ENCODE measurements around the gene FOXS1.

The FOXS1 gene

DNA sequence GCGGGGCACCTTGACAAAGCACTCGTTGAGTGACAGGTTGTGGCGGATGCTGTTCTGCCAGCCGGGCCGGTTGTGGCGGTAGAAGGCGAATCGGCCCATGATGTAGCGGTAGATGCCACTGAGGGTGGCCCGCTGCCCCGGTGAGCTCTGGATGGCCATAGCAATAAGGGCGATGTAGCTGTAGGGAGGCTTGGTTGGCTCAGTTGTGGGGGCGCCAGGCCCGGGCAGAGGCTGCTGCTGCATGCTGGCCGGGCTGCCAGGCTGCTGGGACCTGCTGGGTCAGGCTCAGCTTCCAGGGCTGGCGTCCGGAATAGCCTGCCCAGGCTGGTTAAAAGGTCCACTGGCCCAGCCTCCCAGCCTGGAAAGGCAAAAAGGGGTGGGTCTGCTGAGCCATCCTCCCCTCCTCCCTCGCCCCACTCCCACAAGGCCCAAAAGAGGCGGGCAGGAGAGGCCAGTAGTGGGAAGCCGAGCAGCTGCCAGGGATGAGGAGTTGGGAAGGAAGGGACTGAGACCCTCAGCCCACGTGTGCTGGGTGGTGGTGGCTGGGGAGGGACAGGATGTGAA, at the start of gene FOXS1:
Gene FOXS1 (minus strand): TSS at position 305 of the 564 bp plus-strand sequence. CDS start 62 bp downstream, at position 243.
- peaks cover 2% of the 10 kb centered on the region for H3K27me3 Mint-ChIP-seq
- H3K36me3 Mint-ChIP-seq (ENCODE audit: insufficient read depth), result no peaks in the 10 kb centered on the region
- DNase-seq (ENCODE audit: low spot score in 2 of 2) (no peak), ATAC-seq (replicated peaks; ENCODE audit: extremely low read depth, poor library complexity, severe bottlenecking) (no peak)
- no peak within 1 kb of the TSS for H3K27ac Mint-ChIP-seq (ENCODE audit: low read depth)
- no peaks in the 10 kb centered on the region for H3K4me1 Mint-ChIP-seq
- no peak within 1 kb of the TSS for H3K4me3 Mint-ChIP-seq
- no peaks in the 10 kb centered on the region for H3K9me3 Mint-ChIP-seq

DNA sequence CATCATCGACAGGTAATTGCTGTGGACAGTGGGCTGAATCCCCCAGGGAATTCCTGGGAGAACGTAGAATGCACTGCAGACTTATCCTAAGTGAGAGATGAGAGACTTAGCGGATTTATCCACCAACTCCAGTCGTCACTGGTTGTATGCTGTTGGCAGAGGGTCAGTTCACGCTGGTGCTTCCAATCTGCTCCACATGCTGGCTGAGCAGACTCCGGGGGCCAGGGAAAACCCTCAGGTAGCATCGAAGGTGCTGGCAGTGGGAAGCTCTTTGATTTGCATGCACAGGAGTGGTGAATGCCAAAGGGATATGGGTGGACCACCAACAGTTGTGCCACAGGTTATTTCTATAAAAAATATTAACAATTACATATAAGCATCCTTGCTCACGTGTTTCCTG, 45.2 kb upstream of the FOXS1 start:
- ATAC-seq (replicated peaks; ENCODE audit: extremely low read depth, poor library complexity, severe bottlenecking) (no peak), DNase-seq (ENCODE audit: low spot score in 2 of 2) (no peak)
- Mint-ChIP-seq H3K36me3 (ENCODE audit: insufficient read depth) (no peaks in the 10 kb centered on the region), H3K27ac (ENCODE audit: low read depth) (no peak overlapping the region), H3K4me3 (no peak overlapping the region), H3K9me3 (no peaks in the 10 kb centered on the region), H3K4me1 (peaks cover 5% of the 10 kb centered on the region), H3K27me3 (peaks cover 27% of the 10 kb centered on the region)

DNA sequence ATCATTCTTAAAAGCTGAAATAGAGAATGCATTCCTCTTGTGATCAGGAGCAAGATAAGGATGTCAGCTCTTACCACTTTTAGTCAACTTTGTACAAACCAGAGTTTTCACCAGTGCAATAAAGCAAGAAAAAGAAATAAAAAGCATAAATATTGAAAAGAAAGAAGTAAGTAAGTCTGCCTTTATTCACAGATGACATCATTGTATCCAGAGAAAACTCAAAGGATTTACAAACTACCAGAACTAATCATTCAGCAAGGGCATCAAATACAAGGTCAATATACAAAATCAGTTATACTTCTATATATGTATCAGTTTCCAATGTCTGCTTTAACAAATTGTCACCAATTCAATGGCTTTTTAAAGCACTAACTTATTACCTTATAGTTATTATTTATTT, 38.4 kb upstream of the FOXS1 start:
- no peaks in the 10 kb centered on the region for H3K9me3 Mint-ChIP-seq
- H3K4me3 Mint-ChIP-seq, result no peak overlapping the region
- peaks cover 2% of the 10 kb centered on the region for H3K36me3 Mint-ChIP-seq (ENCODE audit: insufficient read depth)
- no peak overlapping the region for H3K27ac Mint-ChIP-seq (ENCODE audit: low read depth)
- DNase-seq (ENCODE audit: low spot score in 2 of 2) (no peak), ATAC-seq (replicated peaks; ENCODE audit: extremely low read depth, poor library complexity, severe bottlenecking) (no peak)
- H3K27me3 Mint-ChIP-seq, result peaks cover 27% of the 10 kb centered on the region
- peaks cover 20% of the 10 kb centered on the region for H3K4me1 Mint-ChIP-seq

DNA sequence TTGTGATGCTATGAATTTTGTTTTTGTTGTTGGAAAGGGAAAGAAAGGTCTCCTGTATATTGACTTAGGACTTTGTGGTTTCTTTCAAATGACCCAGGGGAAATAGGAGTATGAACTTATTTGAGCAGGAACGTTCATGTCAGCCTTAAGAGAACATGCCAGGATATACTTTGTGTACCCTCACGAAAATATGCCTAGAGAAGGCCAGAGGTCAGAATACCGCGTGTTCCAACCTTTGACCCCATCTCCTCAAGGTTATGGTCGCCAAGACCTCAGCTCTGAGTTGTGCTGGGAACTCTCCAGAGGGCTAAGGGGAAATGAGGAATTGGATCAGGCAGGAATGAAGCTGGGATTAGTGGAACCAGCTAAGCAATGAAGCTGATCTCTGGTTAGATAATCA, 36.5 kb upstream of the FOXS1 start:
- peaks cover 2% of the 10 kb centered on the region for H3K36me3 Mint-ChIP-seq (ENCODE audit: insufficient read depth)
- ATAC-seq (replicated peaks; ENCODE audit: extremely low read depth, poor library complexity, severe bottlenecking) (no peak), DNase-seq (ENCODE audit: low spot score in 2 of 2) (no peak)
- H3K4me1 Mint-ChIP-seq, result peaks cover 20% of the 10 kb centered on the region
- peaks cover 34% of the 10 kb centered on the region for H3K27me3 Mint-ChIP-seq
- no peaks in the 10 kb centered on the region for H3K9me3 Mint-ChIP-seq
- H3K27ac Mint-ChIP-seq (ENCODE audit: low read depth), result no peak overlapping the region
- H3K4me3 Mint-ChIP-seq, result no peak overlapping the region

DNA sequence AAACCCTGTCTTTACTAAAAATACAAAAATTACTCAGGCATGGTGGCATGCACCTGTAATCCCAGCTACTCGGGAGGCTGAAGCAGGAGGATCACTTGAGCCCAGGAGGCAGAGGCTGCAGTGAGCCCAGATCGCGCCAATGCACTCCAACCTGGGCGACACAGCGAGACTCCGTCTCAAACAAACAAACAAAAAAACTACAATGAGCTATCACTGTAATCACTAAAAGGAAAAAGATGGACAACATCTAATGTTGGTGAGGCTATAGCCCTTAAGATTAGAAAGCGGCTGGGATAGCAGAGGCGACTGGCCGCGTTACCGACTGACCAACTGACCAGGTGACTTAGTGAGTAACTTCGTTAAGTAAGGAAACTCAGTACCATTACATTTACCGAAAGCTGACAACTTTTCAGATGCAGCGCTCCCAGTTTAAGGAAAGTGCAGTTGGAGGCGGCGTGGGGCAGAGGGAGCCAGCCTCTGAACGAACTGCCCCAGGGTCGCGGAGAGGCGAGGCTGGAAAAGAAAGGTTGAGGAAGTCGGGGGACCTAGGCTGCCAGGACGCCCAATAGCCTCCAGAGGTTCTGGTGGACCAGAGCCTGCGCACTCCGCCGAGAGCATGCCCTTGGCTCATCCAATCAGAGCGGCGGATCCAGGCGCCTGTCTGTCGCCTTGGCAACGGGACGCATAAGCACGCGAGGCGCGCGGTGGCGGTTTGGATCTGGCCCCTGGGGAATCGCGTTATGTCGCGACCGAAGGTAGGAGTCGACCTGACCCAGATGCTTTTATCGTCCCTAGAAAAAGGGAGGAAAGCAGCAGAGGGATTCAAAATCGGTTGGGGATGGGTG, 34.0 kb upstream of the FOXS1 start:
- Mint-ChIP-seq H3K36me3 (ENCODE audit: insufficient read depth) (peaks cover 2% of the 10 kb centered on the region), H3K4me3 (peak overlapping the region; percentile 92), H3K9me3 (no peaks in the 10 kb centered on the region), H3K27me3 (peaks cover 16% of the 10 kb centered on the region), H3K4me1 (peaks cover 20% of the 10 kb centered on the region), H3K27ac (ENCODE audit: low read depth) (peak overlapping the region; percentile 89)
- peak; percentile 85 for ATAC-seq (replicated peaks; ENCODE audit: extremely low read depth, poor library complexity, severe bottlenecking)
- DNase-seq (ENCODE audit: low spot score in 2 of 2), result peak; percentile 45 to 49

DNA sequence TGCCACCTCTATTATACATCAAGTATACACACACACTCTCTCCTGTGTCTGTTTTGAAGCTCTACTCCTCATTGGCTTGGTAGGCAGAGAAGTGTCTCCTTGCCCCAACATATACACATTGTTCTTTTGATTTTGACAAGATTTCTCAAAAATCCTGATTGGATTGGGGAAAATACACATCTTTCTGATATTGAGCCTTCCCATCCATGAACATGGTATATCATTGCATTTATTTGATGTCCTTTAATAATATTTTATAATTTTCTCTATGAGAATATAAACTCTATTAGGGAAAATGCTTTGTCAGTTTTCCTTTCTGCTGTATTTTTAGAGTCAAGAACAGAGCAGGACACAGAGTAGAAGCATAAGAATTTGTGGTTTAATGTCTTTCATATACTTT, 32.3 kb upstream of the FOXS1 start:
- ATAC-seq (replicated peaks; ENCODE audit: extremely low read depth, poor library complexity, severe bottlenecking) (no peak), DNase-seq (ENCODE audit: low spot score in 2 of 2) (no peak)
- H3K27ac Mint-ChIP-seq (ENCODE audit: low read depth), result no peak overlapping the region
- peaks cover 25% of the 10 kb centered on the region for H3K27me3 Mint-ChIP-seq
- peaks cover 20% of the 10 kb centered on the region for H3K4me1 Mint-ChIP-seq
- H3K4me3 Mint-ChIP-seq, result no peak overlapping the region
- H3K9me3 Mint-ChIP-seq, result no peaks in the 10 kb centered on the region
- peaks cover 2% of the 10 kb centered on the region for H3K36me3 Mint-ChIP-seq (ENCODE audit: insufficient read depth)

DNA sequence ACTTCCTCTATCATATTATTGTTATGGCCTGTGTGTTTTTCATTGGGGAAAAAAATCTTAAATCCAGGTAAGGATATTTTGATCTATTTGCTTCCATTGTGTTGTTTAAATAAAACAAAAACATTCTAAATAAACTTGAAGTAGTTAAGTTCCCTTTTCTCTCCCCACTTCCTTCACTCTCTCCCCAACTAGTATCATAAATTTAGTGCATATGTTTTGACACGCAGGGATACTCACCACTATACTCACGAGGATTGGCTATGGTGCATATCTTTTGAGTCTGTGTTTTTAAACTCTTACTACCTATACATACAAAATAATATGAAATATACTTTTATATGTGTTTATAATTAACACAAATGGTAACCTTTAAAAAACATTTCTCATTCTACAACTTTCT, 30.3 kb upstream of the FOXS1 start:
- Mint-ChIP-seq H3K27ac (ENCODE audit: low read depth) (no peak overlapping the region), H3K9me3 (no peaks in the 10 kb centered on the region), H3K36me3 (ENCODE audit: insufficient read depth) (peaks cover 2% of the 10 kb centered on the region), H3K4me1 (peaks cover 18% of the 10 kb centered on the region), H3K4me3 (no peak overlapping the region), H3K27me3 (peaks cover 45% of the 10 kb centered on the region)
- DNase-seq (ENCODE audit: low spot score in 2 of 2) (no peak), ATAC-seq (replicated peaks; ENCODE audit: extremely low read depth, poor library complexity, severe bottlenecking) (no peak)

DNA sequence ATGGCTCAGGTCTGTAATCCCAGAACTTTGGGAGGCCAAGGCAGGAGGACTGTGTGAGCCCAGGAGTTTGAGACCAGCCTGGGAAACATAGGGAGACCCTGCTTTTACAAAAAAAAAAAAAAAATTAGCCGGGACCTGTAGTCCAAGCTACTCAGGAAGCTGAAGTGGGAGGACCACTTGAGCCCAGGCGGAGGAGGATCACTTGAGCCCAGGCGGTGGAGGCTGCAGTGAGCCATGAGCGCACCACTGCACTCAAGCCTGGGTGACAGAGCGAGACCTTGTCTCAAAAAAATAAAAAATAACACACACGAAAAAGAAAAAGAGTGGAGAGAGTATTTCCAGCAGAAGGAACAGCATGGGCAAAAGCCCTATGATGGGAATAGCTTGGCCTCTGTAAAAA, 27.0 kb upstream of the FOXS1 start:
- H3K4me3 Mint-ChIP-seq, result no peak overlapping the region
- H3K27me3 Mint-ChIP-seq, result peaks cover 56% of the 10 kb centered on the region
- ATAC-seq (replicated peaks; ENCODE audit: extremely low read depth, poor library complexity, severe bottlenecking), result no peak
- no peak for DNase-seq (ENCODE audit: low spot score in 2 of 2)
- peaks cover 19% of the 10 kb centered on the region for H3K4me1 Mint-ChIP-seq
- no peaks in the 10 kb centered on the region for H3K9me3 Mint-ChIP-seq
- peaks cover 1% of the 10 kb centered on the region for H3K36me3 Mint-ChIP-seq (ENCODE audit: insufficient read depth)
- H3K27ac Mint-ChIP-seq (ENCODE audit: low read depth), result no peak overlapping the region

DNA sequence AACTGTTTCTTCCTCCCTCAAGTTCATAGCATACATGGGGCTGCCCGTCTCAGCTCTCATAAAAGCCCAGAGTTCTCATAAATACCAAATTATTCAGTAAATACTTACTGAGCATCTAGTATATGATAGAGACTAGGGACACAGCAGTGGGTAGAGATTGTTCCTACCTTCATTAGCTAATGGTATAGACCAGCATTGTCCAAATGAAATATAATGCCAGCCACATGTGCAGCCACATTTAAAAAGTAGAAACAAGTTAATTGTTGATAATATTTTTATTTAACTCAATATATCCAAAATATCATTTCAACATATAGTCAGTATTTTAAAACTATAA, 26.2 kb upstream of the FOXS1 start:
- DNase-seq (ENCODE audit: low spot score in 2 of 2) (no peak), ATAC-seq (replicated peaks; ENCODE audit: extremely low read depth, poor library complexity, severe bottlenecking) (no peak)
- H3K27ac Mint-ChIP-seq (ENCODE audit: low read depth), result no peak overlapping the region
- peak overlapping the region; percentile 77 for H3K4me3 Mint-ChIP-seq
- no peaks in the 10 kb centered on the region for H3K9me3 Mint-ChIP-seq
- peaks cover 19% of the 10 kb centered on the region for H3K4me1 Mint-ChIP-seq
- H3K36me3 Mint-ChIP-seq (ENCODE audit: insufficient read depth), result peaks cover 1% of the 10 kb centered on the region
- peaks cover 56% of the 10 kb centered on the region for H3K27me3 Mint-ChIP-seq

DNA sequence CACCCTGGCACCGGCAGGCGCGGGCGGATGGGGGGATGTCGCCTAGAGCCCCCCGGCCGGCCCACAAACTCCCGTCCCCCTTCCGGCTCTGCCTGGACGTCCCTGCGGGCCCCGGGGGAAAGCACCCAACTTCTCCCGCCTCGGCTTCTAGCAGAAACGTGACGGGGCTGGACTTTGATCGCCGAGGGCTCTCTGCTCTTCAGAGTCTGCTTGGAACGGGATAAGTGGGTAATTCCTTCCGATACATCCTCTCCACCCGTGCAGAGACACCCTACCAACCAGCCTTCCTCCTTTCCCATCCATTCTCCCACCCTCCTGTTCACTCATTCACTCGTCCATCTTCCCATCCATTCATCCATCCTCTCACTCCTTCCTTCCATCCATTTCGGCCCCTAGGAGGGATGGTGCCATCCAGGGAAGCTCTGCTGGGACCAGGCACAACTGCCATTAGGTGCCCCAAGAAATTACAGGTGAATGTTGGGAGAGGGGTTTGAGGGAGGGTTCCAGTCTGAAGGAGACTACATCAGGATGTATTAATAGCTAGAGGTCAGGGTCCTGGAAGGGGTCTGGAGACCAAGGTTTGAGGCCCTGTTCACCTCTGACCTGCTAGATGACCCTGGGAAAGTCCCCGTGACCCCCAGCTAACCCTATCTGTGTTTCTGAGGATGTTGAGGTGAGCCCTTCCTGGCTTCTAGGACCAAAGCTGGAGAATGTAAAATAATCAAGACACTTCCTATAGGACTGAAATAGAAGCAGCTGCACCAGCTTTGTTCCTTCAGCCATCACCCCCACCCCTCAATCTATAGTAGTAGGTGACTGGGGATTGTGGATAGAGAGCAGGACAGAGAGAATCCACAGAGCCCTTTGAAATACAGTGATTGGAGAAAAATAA, 25.6 kb upstream of the FOXS1 start:
- no peak overlapping the region for H3K27ac Mint-ChIP-seq (ENCODE audit: low read depth)
- peaks cover 19% of the 10 kb centered on the region for H3K4me1 Mint-ChIP-seq
- ATAC-seq (replicated peaks; ENCODE audit: extremely low read depth, poor library complexity, severe bottlenecking) (no peak), DNase-seq (ENCODE audit: low spot score in 2 of 2) (no peak)
- H3K4me3 Mint-ChIP-seq, result peak overlapping the region; percentile 77
- H3K27me3 Mint-ChIP-seq, result peaks cover 56% of the 10 kb centered on the region
- H3K36me3 Mint-ChIP-seq (ENCODE audit: insufficient read depth), result peaks cover 1% of the 10 kb centered on the region
- no peaks in the 10 kb centered on the region for H3K9me3 Mint-ChIP-seq

DNA sequence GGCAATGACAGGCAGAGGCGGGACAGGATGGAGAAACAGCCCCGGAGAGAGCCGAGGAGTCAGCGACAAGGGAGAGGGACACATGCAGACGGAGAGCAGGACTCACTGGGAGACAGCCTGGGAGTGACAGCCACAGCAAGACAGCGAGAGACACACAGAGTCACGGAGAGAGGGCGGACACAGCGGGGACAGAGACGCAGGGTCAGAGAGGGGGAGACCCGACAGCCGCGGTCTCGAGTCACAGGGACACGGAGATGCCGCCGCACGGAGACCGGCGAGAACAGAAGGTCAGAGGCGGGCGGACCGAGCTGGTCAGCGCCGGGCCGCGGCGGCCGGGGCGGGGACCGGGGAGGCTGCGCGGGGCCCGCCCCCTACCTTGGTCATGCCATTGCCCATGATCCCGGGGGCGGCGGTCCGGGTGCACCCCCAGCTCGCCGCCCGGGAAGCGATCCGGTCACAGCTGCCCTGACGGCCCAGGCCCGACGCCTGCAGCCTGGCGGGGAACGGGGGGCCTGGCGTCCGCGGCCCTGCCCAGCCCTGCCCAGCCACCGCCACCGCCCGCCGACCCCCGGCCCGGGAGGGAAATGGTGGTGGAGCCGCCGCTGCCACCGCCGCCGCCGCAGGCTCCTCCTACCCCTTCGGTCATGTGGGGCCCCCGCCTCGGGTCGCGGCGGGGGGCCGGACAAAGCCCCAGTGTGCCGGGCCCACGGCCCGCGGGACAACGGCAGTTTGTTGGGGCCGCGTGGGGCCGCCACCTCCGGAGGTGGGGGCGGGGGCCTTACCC, 24.7 kb upstream of the FOXS1 start, which contains the start of the genes DUSP15 and TTLL9:
Gene DUSP15 (minus strand): TSS at position 586 of the 784 bp plus-strand sequence. CDS start 190 bp downstream, at position 396.
Gene TTLL9 (plus strand): TSS at position 693 of the 784 bp plus-strand sequence. CDS start 493 bp downstream, outside the sequence.
- H3K4me3 Mint-ChIP-seq, result peak within 1 kb of the TSS; percentile 83
- H3K27ac Mint-ChIP-seq (ENCODE audit: low read depth), result peak within 1 kb of the TSS; percentile 52
- peaks cover 56% of the 10 kb centered on the region for H3K27me3 Mint-ChIP-seq
- peaks cover 19% of the 10 kb centered on the region for H3K4me1 Mint-ChIP-seq
- H3K9me3 Mint-ChIP-seq, result no peaks in the 10 kb centered on the region
- no peak for DNase-seq (ENCODE audit: low spot score in 2 of 2)
- H3K36me3 Mint-ChIP-seq (ENCODE audit: insufficient read depth), result peaks cover 1% of the 10 kb centered on the region
- peak; percentile 31 for ATAC-seq (replicated peaks; ENCODE audit: extremely low read depth, poor library complexity, severe bottlenecking)

DNA sequence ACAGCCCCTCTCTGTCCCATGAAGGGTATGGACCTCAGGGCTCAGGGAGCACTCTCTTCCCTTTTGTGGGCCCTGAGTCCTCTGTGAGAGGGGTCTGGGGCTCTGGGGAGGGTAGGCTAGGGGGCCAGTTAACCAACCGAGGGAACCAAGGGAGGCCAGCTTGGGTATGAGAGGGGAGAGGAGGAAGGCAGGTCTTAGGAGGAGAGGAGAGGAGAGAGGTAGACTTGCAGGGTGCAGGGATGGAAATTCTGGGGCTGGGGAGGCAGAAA, 24.2 kb upstream of the FOXS1 start:
- no peak for DNase-seq (ENCODE audit: low spot score in 2 of 2)
- no peaks in the 10 kb centered on the region for H3K9me3 Mint-ChIP-seq
- no peak for ATAC-seq (replicated peaks; ENCODE audit: extremely low read depth, poor library complexity, severe bottlenecking)
- H3K36me3 Mint-ChIP-seq (ENCODE audit: insufficient read depth), result peaks cover 1% of the 10 kb centered on the region
- peak overlapping the region; percentile 52 for H3K27ac Mint-ChIP-seq (ENCODE audit: low read depth)
- H3K4me3 Mint-ChIP-seq, result peak overlapping the region; percentile 83
- H3K27me3 Mint-ChIP-seq, result peaks cover 56% of the 10 kb centered on the region
- peaks cover 19% of the 10 kb centered on the region for H3K4me1 Mint-ChIP-seq

All from central memory CD8-positive, alpha-beta T cell (primary cell).